ENCODE measurements around the gene CALHM5.

Gene CALHM5

DNA sequence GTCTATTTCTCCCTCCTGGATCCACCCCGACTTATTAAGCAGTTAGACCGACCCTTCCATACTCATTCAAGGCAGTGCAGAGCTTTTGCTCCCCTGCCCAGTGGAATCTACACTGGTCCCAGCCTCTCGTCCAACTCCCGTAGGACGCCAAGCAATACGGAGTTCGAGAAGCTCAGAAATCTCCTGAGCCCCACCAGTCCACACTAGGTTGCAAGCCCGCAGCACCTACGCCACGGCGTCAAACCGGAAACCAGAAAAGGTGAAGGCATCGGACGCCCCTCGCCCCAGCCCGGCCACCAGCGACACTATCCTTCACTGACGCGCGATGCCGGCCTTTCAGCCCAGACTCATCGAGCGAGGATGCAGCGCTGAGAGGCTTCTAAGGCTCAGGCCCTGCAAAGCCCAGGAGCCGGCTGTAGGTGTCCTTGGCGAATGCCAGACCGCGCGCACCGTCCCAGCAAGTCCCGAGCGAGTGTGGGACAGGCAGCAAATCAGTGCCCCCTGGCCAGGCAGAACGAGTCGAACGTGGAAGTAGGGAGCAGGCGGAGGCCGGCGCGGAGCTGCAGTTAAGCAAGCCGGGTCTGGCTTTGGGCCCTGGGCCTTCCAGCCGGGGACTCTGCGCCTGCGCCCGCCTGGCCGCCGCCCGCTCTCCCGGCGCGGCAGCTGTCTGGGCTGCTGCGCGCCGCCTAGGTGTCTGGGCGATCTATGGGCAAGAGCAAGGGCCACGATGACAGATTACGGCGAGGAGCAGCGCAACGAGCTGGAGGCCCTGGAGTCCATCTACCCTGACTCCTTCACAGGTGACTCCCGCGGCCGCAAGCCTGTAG lies 59.6 kb downstream of the CALHM5 start, which contains the start of gene RWDD1:
Gene RWDD1, plus strand, starts transcription at position 649 of the 827 bp plus-strand sequence. Its CDS starts 79 bp downstream, at position 728.
- CTCF ChIA-PET: interaction anchor here (0.6 to 3.3 kb wide), 18 partner anchors 8 to 468 kb away, joined by 3 to 19 read pairs (median 5); partner anchors contain the start of gene CALHM5
- Histone ChIP-seq H3K4me3 (ENCODE audit: low read depth, low read length) (peak within 1 kb of the TSS; percentile 96), H3K9me3 (ENCODE audit: control insufficient read depth, insufficient read depth, low read depth, low read length) (no peaks in the 10 kb centered on the region), H3K4me1 (ENCODE audit: control insufficient read depth, insufficient read depth, low read length) (peaks cover 2% of the 10 kb centered on the region; the same call in 1 of the 2 replicates), H3K27ac (ENCODE audit: extremely low read depth, low read depth, low read length) (peak within 1 kb of the TSS; percentile 85), H3K36me3 (ENCODE audit: control insufficient read depth in 2 of 2, insufficient read depth in 1 of 2, low read length in 2 of 2) (peaks cover 6 to 25% of the 10 kb centered on the region in 2 experiments; a peak in 2 of 3 replicates)
- POLR2A ChIA-PET: interaction anchor here (0.6 to 2.7 kb wide), 31 partner anchors 8 to 470 kb away, joined by 3 to 27 read pairs (median 4); partner anchors contain the start of genes CALHM4, CALHM5, DSE and NT5DC1
- TF ChIP-seq MZF1 (tag by site-specific recombination; IDR thresholded peaks at IDR 0.05; ENCODE audit: borderline replicate concordance) (no peak), ZNF610 (tag by site-specific recombination; IDR thresholded peaks at IDR 0.05; ENCODE audit: borderline replicate concordance) (peak; percentile 77), ZNF394 (tag by site-specific recombination; IDR thresholded peaks at IDR 0.05; ENCODE audit: borderline replicate concordance) (peak; percentile 88), KLF16 (tag by site-specific recombination; IDR thresholded peaks at IDR 0.05) (peak; percentile 62; the same call in 1 of the 2 replicates), SP2 (tag by site-specific recombination; IDR thresholded peaks at IDR 0.05) (peak; percentile 62), ZNF596 (tag by site-specific recombination; IDR thresholded peaks at IDR 0.05) (no peak), GLIS2 (tag by site-specific recombination; IDR thresholded peaks at IDR 0.05) (peak; percentile 36; the same call in 1 of the 2 replicates), ZSCAN30 (tag by site-specific recombination; IDR thresholded peaks at IDR 0.05) (peak; percentile 80), ZNF785 (tag by site-specific recombination; IDR thresholded peaks at IDR 0.05) (0 out of 2 replicates have a peak, but pooled peaks have one; percentile 22), FEZF1 (tag by site-specific recombination; IDR thresholded peaks at IDR 0.05) (no peak), ZBTB17 (tag by site-specific recombination; IDR thresholded peaks at IDR 0.05) (peak; percentile 100), ZNF10 (tag by site-specific recombination; IDR thresholded peaks at IDR 0.05) (peak; percentile 81), ZNF391 (tag by site-specific recombination; IDR thresholded peaks at IDR 0.05; ENCODE audit: borderline replicate concordance, low read depth) (peak; percentile 80; the same call in 1 of the 2 replicates), ZEB2 (tag by site-specific recombination; IDR thresholded peaks at IDR 0.05) (peak; percentile 84; the same call in 1 of the 2 replicates), ZFP3 (tag by site-specific recombination; IDR thresholded peaks at IDR 0.05; ENCODE audit: low read depth) (no peak), ZNF558 (tag by site-specific recombination; IDR thresholded peaks at IDR 0.05) (peak; percentile 54; the same call in 1 of the 2 replicates), ZNF140 (tag by site-specific recombination; IDR thresholded peaks at IDR 0.05) (no peak), ZSCAN23 (tag by site-specific recombination; IDR thresholded peaks at IDR 0.05) (no peak; the same call in 1 of the 2 replicates), KLF1 (tag by site-specific recombination; IDR thresholded peaks at IDR 0.05) (0 out of 2 replicates have a peak, but pooled peaks have one; percentile 14), ZNF292 (tag by site-specific recombination; IDR thresholded peaks at IDR 0.05; ENCODE audit: borderline replicate concordance, low read depth) (no peak), YY2 (tag by site-specific recombination; IDR thresholded peaks at IDR 0.05) (peak; percentile 94)
- TF ChIP-seq, protein P1, sequence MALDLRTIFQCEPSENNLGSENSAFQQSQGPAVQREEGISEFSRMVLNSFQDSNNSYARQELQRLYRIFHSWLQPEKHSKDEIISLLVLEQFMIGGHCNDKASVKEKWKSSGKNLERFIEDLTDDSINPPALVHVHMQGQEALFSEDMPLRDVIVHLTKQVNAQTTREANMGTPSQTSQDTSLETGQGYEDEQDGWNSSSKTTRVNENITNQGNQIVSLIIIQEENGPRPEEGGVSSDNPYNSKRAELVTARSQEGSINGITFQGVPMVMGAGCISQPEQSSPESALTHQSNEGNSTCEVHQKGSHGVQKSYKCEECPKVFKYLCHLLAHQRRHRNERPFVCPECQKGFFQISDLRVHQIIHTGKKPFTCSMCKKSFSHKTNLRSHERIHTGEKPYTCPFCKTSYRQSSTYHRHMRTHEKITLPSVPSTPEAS (tag by site-specific recombination; IDR thresholded peaks at IDR 0.05): no peak
- TF ChIP-seq, protein P2, sequence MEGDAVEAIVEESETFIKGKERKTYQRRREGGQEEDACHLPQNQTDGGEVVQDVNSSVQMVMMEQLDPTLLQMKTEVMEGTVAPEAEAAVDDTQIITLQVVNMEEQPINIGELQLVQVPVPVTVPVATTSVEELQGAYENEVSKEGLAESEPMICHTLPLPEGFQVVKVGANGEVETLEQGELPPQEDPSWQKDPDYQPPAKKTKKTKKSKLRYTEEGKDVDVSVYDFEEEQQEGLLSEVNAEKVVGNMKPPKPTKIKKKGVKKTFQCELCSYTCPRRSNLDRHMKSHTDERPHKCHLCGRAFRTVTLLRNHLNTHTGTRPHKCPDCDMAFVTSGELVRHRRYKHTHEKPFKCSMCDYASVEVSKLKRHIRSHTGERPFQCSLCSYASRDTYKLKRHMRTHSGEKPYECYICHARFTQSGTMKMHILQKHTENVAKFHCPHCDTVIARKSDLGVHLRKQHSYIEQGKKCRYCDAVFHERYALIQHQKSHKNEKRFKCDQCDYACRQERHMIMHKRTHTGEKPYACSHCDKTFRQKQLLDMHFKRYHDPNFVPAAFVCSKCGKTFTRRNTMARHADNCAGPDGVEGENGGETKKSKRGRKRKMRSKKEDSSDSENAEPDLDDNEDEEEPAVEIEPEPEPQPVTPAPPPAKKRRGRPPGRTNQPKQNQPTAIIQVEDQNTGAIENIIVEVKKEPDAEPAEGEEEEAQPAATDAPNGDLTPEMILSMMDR (tag by site-specific recombination; IDR thresholded peaks at IDR 0.05): peak; percentile 40; the same call in 1 of the 2 replicates
- TF ChIP-seq, protein P3, sequence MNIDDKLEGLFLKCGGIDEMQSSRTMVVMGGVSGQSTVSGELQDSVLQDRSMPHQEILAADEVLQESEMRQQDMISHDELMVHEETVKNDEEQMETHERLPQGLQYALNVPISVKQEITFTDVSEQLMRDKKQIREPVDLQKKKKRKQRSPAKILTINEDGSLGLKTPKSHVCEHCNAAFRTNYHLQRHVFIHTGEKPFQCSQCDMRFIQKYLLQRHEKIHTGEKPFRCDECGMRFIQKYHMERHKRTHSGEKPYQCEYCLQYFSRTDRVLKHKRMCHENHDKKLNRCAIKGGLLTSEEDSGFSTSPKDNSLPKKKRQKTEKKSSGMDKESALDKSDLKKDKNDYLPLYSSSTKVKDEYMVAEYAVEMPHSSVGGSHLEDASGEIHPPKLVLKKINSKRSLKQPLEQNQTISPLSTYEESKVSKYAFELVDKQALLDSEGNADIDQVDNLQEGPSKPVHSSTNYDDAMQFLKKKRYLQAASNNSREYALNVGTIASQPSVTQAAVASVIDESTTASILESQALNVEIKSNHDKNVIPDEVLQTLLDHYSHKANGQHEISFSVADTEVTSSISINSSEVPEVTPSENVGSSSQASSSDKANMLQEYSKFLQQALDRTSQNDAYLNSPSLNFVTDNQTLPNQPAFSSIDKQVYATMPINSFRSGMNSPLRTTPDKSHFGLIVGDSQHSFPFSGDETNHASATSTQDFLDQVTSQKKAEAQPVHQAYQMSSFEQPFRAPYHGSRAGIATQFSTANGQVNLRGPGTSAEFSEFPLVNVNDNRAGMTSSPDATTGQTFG (tag by site-specific recombination; IDR thresholded peaks at IDR 0.05; ENCODE audit: borderline replicate concordance): no peak; the same call in 1 of the 2 replicates
- TF ChIP-seq, protein P4, sequence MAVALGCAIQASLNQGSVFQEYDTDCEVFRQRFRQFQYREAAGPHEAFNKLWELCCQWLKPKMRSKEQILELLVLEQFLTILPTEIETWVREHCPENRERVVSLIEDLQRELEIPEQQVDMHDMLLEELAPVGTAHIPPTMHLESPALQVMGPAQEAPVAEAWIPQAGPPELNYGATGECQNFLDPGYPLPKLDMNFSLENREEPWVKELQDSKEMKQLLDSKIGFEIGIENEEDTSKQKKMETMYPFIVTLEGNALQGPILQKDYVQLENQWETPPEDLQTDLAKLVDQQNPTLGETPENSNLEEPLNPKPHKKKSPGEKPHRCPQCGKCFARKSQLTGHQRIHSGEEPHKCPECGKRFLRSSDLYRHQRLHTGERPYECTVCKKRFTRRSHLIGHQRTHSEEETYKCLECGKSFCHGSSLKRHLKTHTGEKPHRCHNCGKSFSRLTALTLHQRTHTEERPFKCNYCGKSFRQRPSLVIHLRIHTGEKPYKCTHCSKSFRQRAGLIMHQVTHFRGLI (tag by site-specific recombination; IDR thresholded peaks at IDR 0.05): no peak
- TF ChIP-seq, protein P5, sequence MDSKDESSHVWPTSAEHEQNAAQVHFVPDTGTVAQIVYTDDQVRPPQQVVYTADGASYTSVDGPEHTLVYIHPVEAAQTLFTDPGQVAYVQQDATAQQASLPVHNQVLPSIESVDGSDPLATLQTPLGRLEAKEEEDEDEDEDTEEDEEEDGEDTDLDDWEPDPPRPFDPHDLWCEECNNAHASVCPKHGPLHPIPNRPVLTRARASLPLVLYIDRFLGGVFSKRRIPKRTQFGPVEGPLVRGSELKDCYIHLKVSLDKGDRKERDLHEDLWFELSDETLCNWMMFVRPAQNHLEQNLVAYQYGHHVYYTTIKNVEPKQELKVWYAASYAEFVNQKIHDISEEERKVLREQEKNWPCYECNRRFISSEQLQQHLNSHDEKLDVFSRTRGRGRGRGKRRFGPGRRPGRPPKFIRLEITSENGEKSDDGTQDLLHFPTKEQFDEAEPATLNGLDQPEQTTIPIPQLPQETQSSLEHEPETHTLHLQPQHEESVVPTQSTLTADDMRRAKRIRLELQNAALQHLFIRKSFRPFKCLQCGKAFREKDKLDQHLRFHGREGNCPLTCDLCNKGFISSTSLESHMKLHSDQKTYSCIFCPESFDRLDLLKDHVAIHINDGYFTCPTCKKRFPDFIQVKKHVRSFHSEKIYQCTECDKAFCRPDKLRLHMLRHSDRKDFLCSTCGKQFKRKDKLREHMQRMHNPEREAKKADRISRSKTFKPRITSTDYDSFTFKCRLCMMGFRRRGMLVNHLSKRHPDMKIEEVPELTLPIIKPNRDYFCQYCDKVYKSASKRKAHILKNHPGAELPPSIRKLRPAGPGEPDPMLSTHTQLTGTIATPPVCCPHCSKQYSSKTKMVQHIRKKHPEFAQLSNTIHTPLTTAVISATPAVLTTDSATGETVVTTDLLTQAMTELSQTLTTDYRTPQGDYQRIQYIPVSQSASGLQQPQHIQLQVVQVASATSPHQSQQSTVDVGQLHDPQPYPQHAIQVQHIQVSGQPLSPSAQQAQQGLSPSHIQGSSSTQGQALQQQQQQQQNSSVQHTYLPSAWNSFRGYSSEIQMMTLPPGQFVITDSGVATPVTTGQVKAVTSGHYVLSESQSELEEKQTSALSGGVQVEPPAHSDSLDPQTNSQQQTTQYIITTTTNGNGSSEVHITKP (tag by site-specific recombination; IDR thresholded peaks at IDR 0.05): peak; percentile 94
